ENCODE data around the gene POLR1D.

The POLR1D gene

DNA sequence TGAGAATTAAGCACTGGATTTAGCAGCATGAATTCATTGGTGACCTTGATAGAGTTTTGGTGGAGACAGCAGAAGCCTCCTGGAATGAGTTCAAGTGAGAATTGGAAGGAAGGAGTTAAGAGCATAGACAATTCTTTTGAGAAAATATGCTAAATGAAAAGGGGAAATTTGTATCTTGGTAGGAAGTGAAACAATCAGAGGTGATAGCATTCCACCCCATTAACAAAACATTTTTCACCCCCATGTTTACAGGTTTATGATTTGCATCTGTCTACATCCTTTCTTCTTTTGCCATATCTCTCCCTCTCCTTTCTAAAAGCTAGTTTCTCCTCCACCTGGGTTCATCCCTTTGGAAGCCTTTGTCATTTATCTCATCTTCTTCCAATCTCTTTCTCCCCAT lies 28.8 kb upstream of the POLR1D start:
- DNase-seq (ENCODE audit: low spot score) (no peak), ATAC-seq (ENCODE audit: low read depth) (no peak)
- H3K9me3 ChIP-seq (ENCODE audit: severe bottlenecking), result no peaks in the 10 kb centered on the region
- TF ChIP-seq, protein P1, sequence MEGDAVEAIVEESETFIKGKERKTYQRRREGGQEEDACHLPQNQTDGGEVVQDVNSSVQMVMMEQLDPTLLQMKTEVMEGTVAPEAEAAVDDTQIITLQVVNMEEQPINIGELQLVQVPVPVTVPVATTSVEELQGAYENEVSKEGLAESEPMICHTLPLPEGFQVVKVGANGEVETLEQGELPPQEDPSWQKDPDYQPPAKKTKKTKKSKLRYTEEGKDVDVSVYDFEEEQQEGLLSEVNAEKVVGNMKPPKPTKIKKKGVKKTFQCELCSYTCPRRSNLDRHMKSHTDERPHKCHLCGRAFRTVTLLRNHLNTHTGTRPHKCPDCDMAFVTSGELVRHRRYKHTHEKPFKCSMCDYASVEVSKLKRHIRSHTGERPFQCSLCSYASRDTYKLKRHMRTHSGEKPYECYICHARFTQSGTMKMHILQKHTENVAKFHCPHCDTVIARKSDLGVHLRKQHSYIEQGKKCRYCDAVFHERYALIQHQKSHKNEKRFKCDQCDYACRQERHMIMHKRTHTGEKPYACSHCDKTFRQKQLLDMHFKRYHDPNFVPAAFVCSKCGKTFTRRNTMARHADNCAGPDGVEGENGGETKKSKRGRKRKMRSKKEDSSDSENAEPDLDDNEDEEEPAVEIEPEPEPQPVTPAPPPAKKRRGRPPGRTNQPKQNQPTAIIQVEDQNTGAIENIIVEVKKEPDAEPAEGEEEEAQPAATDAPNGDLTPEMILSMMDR (IDR thresholded peaks at IDR 0.05; ENCODE audit: poor library complexity, severe bottlenecking), result no peak
- no peak overlapping the region for H3K27ac ChIP-seq (ENCODE audit: poor library complexity, severe bottlenecking)
- no peak overlapping the region for H3K4me3 ChIP-seq (ENCODE audit: severe bottlenecking)
- no peaks in the 10 kb centered on the region; the same call in 1 of the 2 replicates for H3K36me3 ChIP-seq (ENCODE audit: low read depth)
- H3K4me1 ChIP-seq (ENCODE audit: insufficient read depth, poor library complexity, severe bottlenecking), result peaks cover 2% of the 10 kb centered on the region
- H3K27me3 ChIP-seq (ENCODE audit: insufficient read depth, poor library complexity, severe bottlenecking), result no peaks in the 10 kb centered on the region

DNA sequence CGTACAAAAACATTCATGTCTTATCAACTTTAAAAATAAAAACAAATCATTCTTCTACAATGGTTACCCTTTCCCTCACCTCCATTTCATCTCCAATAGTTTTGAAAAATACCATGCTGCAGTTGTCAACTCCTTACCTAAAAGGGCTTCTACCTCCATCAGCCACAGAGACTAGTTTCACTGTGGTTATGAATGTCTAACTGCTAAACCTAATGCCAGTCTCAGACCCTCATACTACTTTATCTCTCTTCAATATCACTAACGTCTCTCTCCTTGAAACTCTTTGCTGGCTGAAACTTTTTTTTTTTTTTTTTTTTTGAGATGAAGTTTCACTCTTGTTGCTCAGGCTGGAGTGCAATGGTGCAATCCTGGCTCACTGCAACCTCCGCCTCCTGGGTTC lies 28.4 kb upstream of the POLR1D start:
- no peak for DNase-seq (ENCODE audit: low spot score)
- TF ChIP-seq, protein P1 (IDR thresholded peaks at IDR 0.05; ENCODE audit: poor library complexity, severe bottlenecking), result no peak
- H3K27ac ChIP-seq (ENCODE audit: poor library complexity, severe bottlenecking), result no peak overlapping the region

DNA sequence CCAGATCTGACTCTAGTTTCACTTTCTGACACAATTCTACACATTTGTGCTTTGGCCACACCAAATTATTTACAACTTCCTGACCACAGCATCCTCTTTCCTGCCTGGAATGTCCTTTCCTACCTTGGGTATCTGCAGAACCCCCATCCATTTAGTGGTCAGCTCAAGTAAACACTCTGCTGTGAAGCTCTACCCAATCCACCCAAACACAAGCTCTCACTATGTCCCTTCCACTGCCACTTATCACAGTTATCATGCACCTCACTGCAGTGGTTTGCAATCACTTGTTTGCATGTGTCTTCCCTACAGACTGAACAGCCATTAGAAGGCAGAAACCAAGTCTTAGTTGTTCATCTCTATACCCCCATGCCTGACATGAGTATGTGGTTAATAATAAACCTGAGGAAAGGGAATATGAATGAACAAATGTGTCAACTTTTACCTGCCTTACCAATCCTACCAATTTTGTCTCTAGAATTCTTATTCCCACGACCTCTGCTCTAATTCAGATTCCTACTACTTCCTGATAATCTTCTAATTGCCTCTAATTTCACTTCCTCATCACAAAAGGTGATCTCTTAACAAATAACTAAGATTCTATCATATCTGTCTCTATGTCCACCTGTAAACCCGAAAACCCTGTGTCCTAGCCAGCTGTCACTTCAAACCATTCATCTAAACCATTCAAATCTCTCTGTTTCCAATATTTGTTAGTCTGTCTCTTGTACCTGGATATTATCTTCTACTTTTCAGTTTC lies 26.5 kb upstream of the POLR1D start:
- TF ChIP-seq, protein P1 (IDR thresholded peaks at IDR 0.05; ENCODE audit: poor library complexity, severe bottlenecking), result no peak
- H3K4me3 ChIP-seq (ENCODE audit: severe bottlenecking), result no peak overlapping the region
- H3K27ac ChIP-seq (ENCODE audit: poor library complexity, severe bottlenecking), result no peak overlapping the region
- no peaks in the 10 kb centered on the region for H3K27me3 ChIP-seq (ENCODE audit: insufficient read depth, poor library complexity, severe bottlenecking)
- no peaks in the 10 kb centered on the region for H3K36me3 ChIP-seq (ENCODE audit: low read depth)
- peaks cover 12% of the 10 kb centered on the region for H3K4me1 ChIP-seq (ENCODE audit: insufficient read depth, poor library complexity, severe bottlenecking)
- no peaks in the 10 kb centered on the region for H3K9me3 ChIP-seq (ENCODE audit: severe bottlenecking)
- ATAC-seq (ENCODE audit: low read depth) (no peak), DNase-seq (ENCODE audit: low spot score) (no peak)

More for the DNA sequence above, 28.4 kb upstream of the POLR1D start:
- H3K4me3 ChIP-seq (ENCODE audit: severe bottlenecking), result no peak overlapping the region
- H3K4me1 ChIP-seq (ENCODE audit: insufficient read depth, poor library complexity, severe bottlenecking), result peaks cover 2% of the 10 kb centered on the region
- no peaks in the 10 kb centered on the region for H3K27me3 ChIP-seq (ENCODE audit: insufficient read depth, poor library complexity, severe bottlenecking)
- H3K36me3 ChIP-seq (ENCODE audit: low read depth), result no peaks in the 10 kb centered on the region; the same call in 1 of the 2 replicates
- no peak for ATAC-seq (ENCODE audit: low read depth)
- no peaks in the 10 kb centered on the region for H3K9me3 ChIP-seq (ENCODE audit: severe bottlenecking)

DNA sequence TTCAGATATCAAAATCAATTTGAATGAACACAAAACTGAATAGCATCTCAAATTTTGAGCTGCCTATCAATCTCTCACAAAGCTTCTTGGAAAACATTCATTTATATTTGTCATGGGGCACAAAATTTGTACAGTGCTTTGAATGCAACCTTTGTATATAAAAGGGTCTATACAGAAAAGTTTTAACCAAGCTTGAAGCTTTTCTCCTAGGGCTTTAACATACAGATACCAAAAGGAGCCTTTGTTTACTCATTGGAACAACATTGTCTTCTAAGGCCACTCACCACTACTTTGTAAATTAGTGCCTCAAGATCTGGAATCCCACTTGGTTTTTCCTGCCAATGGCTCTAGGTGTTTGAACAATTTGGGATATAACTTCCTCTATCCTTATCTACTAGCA lies 22.6 kb upstream of the POLR1D start:
- Histone ChIP-seq H3K9me3 (ENCODE audit: severe bottlenecking) (no peaks in the 10 kb centered on the region), H3K27ac (ENCODE audit: poor library complexity, severe bottlenecking) (no peak overlapping the region), H3K27me3 (ENCODE audit: insufficient read depth, poor library complexity, severe bottlenecking) (no peaks in the 10 kb centered on the region), H3K4me3 (ENCODE audit: severe bottlenecking) (no peak overlapping the region), H3K4me1 (ENCODE audit: insufficient read depth, poor library complexity, severe bottlenecking) (peaks cover 17% of the 10 kb centered on the region), H3K36me3 (ENCODE audit: low read depth) (peaks cover 5% of the 10 kb centered on the region)
- TF ChIP-seq, protein P1 (IDR thresholded peaks at IDR 0.05; ENCODE audit: poor library complexity, severe bottlenecking), result no peak
- ATAC-seq (ENCODE audit: low read depth) (no peak), DNase-seq (ENCODE audit: low spot score) (no peak)
